Left ventricle myocardium inferior (tissue), 1 donor: ENCODE measurements around the gene BPIFB3. TPM values are rescaled to one million over a fixed set of nuclear protein-coding genes. Genes with fewer than 3 reads are reported as not detected.

Experiments
- DNase-seq: peaks from one replicate; pipeline ENCODE4 v3.0.0-alpha.2; 2020
- H3K27ac ChIP-seq: fragments of 200-600 bp; replicated peaks from 2 replicates; pipeline ENCODE4 v1.8.0; 2021
- H3K27me3 ChIP-seq: fragments of 200-600 bp; 2 replicates; pipeline ENCODE4 v1.8.0; 2021; ENCODE audit warnings: low read depth
- H3K36me3 ChIP-seq: fragments of 200-600 bp; 2 replicates; pipeline ENCODE4 v1.8.0; 2021
- H3K4me1 ChIP-seq: fragments of 200-600 bp; 2 replicates; pipeline ENCODE4 v1.8.0; 2021
- H3K4me3 ChIP-seq: fragments of 200-600 bp; 2 replicates; pipeline ENCODE4 v1.8.0; 2021; ENCODE audit warnings: mild to moderate bottlenecking, moderate library complexity
- H3K9me3 ChIP-seq: fragments of 200-600 bp; replicated peaks from 2 replicates; pipeline ENCODE4 v1.8.0; 2021
- intact Hi-C: fragments of 100-400 bp; cut with micrococcal nuclease; formaldehyde crosslinking; loops from one replicate; pipeline ENCODE4 v1.11.0; 2022
- total RNA-seq: library from RNA; stranded (reverse); fragmentation: NEBNext Ultra II Directional; extraction: Animal tissue kit (Norgen Biotek cat#: 25700); gene quantifications from one replicate; pipeline ENCODE4 v1.2.1, GENCODE V29; 2021
- TF ChIP-seq, protein P1 (sequence below): fragments of 200-600 bp; IDR thresholded peaks from 2 replicates; pipeline ENCODE4 v1.8.0; 2021; ENCODE audit warnings: antibody characterized with exemption, mild to moderate bottlenecking, borderline replicate concordance
- donor health status: DM: no; HTN: yes; CAD: no; lungs with severe emphysema.

The BPIFB3 gene
- total RNA-seq, 1 donor from 2014 or later: not detected

DNA sequence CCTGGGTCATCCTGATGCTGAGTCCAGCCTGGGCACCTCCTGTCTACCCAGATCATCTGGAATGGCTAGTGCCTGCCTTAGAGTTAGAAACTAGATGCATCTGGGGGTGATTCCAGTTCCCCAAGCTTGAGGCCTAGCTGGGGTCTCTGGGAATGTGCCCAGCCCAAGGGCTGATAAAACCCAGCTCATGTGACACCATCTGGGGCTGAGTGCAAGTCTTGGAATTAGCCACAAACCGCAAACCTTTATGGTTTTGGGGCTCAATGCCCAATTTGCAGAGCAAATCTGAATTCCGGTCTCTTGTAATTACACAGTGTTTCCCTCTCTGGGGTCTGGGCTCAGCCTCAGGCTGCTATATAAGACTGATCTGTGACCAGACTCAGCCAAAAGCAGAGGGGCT, 25.6 kb downstream of the BPIFB3 start, which contains the start of gene BPIFB4:
Gene BPIFB4, plus strand, starts transcription at position 385 of the 400 bp plus-strand sequence. CDS start 1,884 bp downstream, outside the sequence.
- TF ChIP-seq, protein P1, sequence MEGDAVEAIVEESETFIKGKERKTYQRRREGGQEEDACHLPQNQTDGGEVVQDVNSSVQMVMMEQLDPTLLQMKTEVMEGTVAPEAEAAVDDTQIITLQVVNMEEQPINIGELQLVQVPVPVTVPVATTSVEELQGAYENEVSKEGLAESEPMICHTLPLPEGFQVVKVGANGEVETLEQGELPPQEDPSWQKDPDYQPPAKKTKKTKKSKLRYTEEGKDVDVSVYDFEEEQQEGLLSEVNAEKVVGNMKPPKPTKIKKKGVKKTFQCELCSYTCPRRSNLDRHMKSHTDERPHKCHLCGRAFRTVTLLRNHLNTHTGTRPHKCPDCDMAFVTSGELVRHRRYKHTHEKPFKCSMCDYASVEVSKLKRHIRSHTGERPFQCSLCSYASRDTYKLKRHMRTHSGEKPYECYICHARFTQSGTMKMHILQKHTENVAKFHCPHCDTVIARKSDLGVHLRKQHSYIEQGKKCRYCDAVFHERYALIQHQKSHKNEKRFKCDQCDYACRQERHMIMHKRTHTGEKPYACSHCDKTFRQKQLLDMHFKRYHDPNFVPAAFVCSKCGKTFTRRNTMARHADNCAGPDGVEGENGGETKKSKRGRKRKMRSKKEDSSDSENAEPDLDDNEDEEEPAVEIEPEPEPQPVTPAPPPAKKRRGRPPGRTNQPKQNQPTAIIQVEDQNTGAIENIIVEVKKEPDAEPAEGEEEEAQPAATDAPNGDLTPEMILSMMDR: no peak
- Histone ChIP-seq H3K4me3 (no peak within 1 kb of the TSS), H3K9me3 (no peaks in the 10 kb centered on the region), H3K27me3 (peaks cover 45% of the 10 kb centered on the region), H3K27ac (no peak within 1 kb of the TSS), H3K4me1 (no peaks in the 10 kb centered on the region), H3K36me3 (no peaks in the 10 kb centered on the region)
- no peak for DNase-seq
- intact Hi-C loops: no loop called here

DNA sequence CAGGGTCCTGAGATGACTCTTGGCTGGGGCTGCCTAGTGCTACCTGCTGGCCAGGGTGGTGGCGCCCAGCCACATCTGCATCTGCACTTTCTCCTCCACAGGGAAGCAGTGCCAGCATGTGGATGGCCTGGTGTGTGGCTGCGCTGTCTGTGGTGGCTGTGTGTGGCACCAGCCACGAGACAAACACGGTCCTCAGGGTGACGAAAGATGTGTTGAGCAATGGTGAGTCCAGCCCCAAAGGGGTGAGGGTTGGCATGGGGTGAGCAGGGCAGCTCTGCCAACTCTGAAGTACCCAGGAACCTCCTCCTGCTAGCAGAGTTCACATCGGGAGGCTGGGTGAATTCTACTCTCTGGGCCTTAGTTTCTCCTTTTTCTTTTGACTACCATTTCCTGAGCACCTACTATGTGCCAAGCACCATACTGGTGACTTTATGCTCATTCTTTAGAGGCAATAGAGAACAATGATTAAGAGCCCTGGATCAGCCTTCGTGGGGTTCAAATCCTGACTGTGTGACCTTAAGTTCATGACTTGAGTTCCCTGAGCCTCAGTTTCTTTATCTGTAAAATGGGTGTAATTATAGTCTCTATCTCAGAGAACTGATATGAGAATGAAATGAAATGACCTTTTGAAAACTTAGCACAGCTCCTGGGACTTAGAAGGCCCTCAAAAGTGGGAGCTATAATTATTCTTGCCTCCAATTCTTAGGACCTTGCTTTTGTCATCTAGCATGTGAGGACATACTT, 27.9 kb downstream of the BPIFB3 start:
- Histone ChIP-seq H3K36me3 (no peaks in the 10 kb centered on the region), H3K27me3 (peaks cover 34% of the 10 kb centered on the region), H3K4me3 (no peak overlapping the region), H3K27ac (no peak overlapping the region), H3K4me1 (no peaks in the 10 kb centered on the region), H3K9me3 (no peaks in the 10 kb centered on the region)
- no peak for DNase-seq
- intact Hi-C loops: no loop called here
- TF ChIP-seq, protein P1: no peak

DNA sequence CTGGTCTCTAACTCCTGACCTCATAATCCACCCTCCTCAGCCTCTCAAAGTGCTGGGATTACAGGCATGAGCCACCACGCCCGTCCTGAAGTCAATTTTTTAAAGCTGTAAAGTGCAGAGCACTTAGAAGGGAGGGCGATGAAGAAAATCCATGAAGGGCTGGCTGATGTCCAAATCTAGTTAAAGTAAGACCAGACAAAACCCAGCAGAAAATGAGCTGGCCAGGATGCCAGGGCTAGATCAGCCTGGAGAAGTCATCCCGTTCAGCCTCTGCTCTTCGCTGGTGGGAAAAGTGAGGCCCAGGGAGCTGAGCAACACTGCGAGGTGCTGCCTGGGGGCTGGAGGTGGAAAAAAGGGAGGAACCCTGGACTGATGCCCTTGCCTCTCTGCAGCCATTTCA, 28.8 kb downstream of the BPIFB3 start:
- Histone ChIP-seq H3K4me3 (no peak overlapping the region), H3K27ac (no peak overlapping the region), H3K36me3 (no peaks in the 10 kb centered on the region), H3K9me3 (no peaks in the 10 kb centered on the region), H3K27me3 (peaks cover 24% of the 10 kb centered on the region), H3K4me1 (no peaks in the 10 kb centered on the region)
- TF ChIP-seq, protein P1: no peak
- DNase-seq: no peak
- intact Hi-C loops: no loop called here

DNA sequence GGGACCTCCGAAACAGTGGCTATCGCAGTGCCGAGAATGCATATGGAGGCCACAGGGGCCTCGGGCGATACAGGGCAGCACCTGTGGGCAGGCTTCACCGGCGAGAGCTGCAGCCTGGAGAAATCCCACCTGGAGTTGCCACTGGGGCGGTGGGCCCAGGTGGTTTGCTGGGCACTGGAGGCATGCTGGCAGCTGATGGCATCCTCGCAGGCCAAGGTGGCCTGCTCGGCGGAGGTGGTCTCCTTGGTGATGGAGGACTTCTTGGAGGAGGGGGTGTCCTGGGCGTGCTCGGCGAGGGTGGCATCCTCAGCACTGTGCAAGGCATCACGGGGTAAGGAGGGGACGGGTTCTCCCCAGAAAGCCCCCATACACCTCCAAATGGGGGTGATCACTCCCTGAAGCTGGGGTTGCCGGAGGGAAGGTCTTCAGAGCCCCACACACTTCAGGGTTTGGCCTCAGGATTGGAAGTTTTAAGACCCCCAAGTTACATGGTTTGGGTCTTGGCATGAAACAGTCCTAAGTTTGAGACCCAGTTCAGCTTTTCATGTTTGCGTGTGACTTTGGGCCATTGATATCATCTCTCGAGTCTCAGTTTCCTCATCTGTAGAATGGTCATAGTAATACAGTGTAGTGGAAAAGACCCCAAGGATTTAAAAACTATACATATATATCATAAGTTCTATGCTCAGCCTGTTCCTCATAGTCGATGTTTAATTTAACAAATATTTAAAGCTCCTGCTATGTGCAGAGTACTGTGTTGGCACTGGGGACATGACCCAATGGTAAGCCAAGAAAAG, 30.0 kb downstream of the BPIFB3 start:
- Histone ChIP-seq H3K27me3 (peaks cover 33% of the 10 kb centered on the region), H3K36me3 (no peaks in the 10 kb centered on the region), H3K27ac (no peak overlapping the region), H3K4me3 (no peak overlapping the region), H3K4me1 (no peaks in the 10 kb centered on the region), H3K9me3 (no peaks in the 10 kb centered on the region)
- TF ChIP-seq, protein P1: no peak
- DNase-seq: no peak
- intact Hi-C loops: no loop called here

DNA sequence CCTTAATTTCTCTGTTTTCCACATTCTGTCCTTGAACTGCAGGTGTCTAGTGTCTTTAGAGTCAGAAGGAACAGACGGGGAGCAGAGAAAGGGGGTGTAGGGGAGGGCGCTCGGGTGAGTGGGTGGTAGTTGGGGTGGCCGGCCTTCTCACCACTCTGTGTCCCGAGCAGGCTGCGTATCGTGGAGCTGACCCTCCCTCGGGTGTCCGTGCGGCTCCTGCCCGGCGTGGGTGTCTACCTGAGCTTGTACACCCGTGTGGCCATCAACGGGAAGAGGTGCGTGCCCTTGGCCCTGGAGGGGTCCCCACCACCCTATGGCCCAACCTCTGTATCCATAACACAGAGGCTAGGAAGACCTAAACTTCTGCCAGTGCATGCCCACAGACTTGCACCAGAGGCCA, 31.0 kb downstream of the BPIFB3 start:
- TF ChIP-seq, protein P1: no peak
- H3K9me3 ChIP-seq: no peaks in the 10 kb centered on the region
- peaks cover 42% of the 10 kb centered on the region for H3K27me3 ChIP-seq
- DNase-seq: no peak
- H3K4me1 ChIP-seq: no peaks in the 10 kb centered on the region
- no peak overlapping the region for H3K4me3 ChIP-seq
- H3K36me3 ChIP-seq: no peaks in the 10 kb centered on the region
- intact Hi-C loops: no loop called here
- no peak overlapping the region for H3K27ac ChIP-seq
